HG02840 (cell line): Measurements from ENCODE around the gene FAM53A.

Experiments used
- ATAC-seq: cut with Tn5 transposase; IDR thresholded peaks from one replicate; pipeline ENCODE4 v1.9.1; 2021; ENCODE audit warnings: mild to moderate bottlenecking, moderate library complexity, moderate number of reproducible peaks; ENCODE audit not compliant: unreplicated experiment, low FRiP score

The FAM53A gene

DNA sequence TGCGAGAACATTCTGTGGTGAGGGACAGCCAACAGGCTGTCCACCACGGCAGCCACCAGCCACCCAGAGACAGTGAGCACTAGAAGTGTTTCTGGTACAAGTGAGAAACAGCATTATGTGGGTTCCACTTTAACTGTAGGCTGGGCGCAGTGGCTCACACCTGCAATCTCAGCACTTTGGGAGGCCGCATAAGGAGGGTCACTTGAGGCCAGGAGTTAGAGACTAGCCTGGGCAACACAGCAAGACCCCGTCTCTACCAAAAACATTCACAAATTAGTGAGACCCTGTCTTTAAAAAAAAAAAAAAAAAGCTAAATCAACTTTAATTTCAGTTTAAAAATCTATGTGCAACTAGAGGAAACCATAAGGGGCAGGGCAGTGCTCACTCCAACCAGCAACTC lies 20.6 kb downstream of the FAM53A start:
- no peak for ATAC-seq

DNA sequence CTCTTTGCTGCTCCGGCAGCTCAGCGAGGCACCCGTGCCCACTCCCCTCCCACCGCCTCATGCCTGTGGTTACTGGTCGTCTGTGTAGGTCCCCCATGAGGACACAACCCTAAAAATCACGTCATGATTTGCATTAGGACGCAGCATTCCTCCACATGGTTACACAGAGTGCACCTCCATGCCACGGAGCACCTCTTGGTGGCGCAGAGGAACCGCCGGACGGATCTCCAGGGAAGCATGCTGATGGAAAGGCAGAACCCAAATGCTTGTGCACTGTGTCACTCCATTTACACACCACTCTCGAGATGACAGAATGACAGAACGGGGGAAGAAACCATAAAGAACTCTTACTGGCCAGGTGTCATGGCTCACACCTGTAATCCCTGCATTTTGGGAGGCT lies 22.4 kb downstream of the FAM53A start:
- ATAC-seq: no peak

DNA sequence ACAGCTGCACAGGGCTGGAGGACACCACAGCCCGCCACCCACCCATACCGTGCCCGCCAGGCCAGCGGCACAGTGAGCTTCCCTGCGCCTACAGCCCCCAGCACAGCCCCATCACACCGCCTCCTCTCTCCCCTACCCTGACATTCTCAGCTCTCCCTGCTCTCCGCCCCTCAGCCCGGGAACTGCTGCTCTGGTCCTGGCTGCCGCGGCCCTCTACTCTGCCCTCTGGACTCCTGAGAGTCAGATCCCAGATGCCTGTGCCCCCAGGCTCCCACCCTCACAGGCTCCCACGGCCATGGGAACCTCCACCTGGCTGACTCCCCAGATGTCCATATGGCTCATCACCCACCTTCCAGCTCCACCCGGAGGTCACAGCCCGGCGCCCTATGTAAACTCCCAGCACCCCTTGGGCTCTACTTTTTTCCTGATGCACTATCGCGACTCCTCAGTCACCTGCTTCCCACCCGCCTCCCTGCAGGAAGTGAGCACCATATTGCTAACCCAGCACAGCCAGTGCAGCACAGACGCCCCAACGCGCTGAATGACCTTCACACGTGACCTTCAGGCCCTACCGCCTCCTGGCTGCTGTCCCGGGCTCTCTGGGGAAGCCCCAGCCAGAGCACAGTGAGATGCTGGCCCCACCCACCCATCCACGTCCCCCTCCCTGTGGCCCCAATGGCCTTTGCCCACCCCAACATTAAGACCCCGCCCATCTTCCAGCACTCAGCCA lies 23.0 kb downstream of the FAM53A start:
- no peak for ATAC-seq

DNA sequence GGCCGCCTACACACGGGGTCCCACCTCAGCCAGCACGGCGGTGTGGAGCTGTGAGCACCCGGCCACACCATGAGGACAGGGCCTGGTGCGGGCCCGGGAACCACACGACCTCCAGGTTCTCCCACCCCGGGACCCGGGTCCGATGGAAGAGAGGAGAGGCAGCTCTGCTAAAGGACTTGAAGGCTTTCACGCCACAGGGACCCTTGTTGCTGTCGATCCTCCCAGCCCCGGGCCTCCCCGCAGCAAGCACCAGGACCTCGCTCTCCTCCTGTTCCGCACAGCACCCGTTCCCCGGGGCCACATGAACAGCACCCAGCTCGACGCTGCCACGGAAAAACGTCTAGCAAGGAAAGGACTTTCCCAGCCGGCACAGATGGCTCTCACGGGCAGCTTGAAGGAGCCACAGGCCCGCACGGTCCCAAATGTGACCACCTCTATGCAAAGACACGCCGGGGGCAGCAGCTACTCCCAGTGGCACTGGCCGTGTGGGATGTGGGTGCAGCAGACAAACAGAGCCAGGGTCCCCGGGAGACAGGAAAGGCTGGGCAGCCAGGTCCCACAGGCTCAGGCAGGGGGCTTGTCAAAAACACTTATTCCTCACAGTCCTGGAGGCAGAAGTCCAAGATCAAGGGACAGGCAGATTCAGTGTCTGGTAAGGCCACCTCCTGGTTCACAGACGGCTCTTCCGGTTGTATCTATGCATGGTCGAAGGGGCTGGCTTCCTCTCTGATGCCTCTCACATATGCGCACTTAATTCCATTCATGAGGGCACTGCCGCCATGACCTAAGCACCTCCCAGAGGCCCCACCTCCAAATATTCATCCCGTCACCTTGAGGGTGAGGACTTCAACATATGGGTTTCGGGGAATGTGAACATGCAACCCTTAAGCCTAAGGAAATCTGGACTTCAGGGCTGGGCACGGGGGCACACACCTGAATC lies 24.7 kb downstream of the FAM53A start:
- ATAC-seq: no peak

DNA sequence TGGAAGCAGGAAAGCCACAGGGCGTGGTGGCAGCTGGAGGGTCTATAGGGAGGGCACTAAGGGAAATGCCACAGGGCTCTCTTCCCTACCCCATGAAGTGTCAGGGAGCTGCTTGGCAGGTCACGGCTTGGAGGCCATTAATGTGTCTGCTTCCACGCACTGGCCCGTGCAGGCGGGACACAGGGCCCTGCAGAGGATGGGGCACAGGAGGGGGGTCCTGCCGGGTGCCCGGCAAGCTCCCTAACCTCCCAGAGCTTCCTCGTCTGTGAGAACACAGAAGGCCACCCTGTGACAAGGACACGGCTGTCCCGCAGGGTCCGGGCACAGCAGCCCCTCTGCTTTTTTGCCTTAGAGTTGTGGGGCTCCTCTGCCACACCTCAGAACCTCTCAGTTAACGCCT lies 25.5 kb downstream of the FAM53A start:
- no peak for ATAC-seq

DNA sequence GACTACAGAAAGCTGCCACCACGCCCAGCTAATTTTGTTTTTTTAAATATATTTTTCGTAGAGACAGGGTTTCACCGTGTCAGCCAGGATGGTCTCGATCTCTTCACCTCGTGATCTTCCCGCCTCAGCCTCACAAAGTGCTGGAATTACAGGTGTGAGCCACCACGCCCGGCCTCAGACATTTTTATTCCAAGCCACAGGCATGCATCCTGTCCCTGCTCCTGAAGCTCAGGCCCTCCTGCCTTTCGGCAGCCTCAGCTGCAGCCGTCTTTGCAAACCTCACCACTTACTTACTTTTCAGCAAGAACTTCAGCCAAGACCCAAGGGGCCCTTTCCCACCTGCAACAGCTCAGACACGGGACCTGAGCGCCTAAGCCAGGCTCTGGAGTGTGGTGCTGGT lies 26.0 kb downstream of the FAM53A start:
- no peak for ATAC-seq

DNA sequence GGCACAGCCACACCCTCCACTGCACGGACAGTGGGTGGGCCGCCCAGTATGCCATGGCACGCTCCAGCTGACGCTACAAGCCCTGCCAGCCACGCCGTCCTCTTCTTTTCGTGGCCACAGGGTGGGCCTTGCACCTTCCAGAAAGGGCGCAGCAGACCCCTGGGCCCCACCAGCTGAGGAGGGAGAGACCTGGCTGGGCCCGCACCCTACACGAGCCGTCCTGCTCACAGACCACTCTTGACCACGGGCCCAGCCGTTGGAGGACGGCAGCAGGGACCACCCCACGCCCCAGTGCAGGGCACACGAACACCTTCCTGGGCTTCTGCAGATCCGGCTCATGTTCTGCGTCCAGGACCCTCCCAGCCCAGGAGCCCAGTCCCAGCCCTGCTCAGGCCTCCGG lies 27.1 kb downstream of the FAM53A start:
- ATAC-seq: no peak

DNA sequence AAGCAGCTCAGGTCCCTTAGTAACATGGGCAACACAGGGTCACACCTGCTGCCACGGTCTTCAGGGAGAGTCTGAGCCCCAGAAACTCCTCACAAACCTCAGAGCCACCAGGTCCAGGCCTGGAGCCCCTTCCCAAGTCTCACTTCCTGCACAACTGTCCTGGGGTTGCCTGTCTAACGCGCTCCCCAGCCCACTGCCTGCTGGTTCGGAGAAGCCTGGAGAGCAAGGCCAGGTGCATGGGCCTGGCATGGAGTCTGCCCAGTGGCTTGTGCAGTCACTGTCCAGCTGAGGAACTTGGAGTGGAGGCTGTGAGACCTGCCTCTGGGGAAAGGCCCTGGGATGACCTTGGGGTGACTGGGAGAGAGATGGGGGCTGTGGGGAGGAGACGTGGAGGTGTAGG lies 28.0 kb downstream of the FAM53A start:
- no peak for ATAC-seq

DNA sequence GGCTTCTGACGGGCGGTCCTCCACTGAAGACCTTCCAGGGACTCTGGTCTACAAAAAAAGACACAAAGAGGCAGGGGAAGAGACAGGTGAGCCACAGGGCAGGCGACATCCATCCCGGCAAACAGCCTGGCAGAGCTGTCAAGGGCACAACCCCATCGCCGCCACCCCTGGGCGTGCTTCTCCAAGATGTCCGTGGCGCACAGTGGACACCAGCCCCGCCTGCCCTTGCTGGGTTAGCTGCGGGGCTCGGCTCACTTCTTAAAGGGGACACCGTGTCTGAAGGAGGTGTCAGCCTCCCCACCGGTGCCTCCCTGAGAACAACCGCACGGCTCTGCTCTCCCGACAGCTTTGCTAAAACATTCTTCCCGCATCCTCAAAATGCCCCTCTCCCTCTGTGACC lies 28.4 kb downstream of the FAM53A start:
- no peak for ATAC-seq

DNA sequence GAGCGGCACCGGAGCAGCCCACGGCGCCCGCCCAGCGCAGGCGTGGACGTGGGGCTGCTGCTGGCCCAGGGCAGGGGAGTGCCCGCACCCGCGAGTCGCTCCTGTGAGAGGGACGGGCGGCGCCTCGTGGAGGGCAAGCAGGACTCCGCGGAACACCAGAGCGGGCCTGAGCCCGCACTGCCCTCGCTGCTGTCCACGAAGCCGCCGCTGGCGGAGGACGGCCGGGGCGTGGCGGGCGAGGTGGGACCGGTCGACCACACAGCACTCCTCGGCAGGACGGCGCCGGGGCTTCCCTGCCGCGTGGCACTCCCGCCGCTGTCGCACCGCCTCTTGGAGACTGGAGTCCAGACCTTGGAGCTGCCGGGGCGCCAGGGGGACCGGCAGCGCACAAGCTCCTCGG lies 29.0 kb downstream of the FAM53A start:
- ATAC-seq: no peak

DNA sequence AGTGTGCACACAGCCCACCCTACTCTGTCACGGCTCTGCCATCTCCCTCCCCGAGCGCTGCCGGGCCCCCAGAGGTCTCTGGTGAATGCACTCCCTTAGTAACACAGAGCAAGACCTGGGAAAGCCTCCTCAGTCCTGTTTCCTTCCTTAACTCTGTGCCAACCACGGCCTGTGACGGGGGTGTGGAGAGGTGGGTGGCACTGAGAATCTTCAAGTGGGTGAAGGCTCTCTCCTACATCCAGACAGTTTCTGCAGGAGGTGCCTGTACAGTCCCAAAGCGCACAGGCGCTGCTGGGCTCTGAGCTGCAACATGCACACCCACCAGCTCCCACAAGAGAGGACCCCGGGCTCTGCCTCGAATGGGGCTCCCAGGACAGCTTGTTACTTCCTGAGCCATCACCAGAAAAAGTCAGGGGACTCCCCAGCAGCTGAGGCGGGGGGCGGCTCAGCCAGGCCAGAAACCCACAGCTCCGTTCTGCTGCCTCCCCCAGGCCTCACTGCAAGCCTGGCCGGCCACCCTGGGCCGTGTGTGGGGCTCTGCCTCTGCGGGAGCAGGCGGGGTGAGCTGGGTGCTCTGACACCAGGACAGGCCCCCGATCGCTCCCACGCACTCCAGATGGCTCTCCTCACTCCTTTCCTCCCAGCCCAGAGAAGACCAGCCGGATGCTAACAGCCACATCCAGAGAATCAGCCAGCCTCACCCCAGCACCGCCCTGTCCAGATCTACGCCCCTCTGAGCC lies 29.7 kb downstream of the FAM53A start:
- ATAC-seq: no peak

DNA sequence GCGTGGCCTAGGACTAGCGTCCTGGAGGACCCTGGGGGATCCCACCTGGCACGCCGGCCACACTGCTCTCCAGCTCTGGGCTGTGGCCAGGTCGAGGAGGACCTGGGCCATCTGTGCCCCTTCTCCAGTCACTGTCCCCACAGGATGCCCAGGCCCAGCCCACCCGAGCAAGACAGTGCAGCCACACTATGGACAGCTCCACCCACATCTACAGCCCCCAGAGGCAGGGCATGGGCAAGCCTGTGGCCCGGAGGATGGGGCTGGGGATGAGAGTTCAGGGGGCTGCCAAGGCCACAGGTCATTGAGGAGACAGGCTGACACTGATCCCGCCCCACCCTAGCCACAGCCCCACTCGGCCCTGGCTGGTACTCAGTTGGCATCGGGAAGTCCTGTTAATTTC lies 30.3 kb downstream of the FAM53A start:
- ATAC-seq: no peak

DNA sequence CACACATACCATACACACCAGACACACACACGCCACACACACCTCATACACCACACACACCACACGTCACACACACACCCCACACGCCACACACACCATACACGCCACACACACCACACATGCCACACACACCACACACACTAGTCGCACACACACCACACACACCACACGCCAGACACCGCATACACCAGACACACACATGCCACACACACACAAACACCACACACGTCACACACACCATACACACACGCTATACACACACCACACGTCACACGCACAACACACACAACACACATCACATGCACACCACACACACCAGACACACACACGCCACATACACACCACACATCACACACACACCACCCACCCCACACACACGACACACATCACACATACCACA lies 32.0 kb downstream of the FAM53A start:
- no peak for ATAC-seq

DNA sequence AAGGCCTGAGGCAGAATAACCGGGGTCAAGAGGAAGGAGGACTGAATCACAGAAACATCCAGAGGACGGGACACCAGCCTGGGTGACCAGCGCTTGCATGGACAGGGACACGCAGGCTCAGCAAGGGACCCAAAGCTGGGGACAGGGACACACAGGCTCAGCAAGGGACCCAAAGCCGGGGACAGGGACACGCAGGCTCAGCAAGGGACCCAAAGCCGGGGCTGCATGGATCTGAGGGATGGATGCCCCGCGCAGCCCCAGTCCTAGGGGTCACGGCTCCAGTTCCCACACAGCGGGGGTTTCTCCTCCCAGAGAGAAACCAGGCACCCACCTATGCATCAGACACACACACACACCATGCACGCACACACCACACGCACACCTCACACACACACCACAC lies 32.5 kb downstream of the FAM53A start:
- no peak for ATAC-seq

DNA sequence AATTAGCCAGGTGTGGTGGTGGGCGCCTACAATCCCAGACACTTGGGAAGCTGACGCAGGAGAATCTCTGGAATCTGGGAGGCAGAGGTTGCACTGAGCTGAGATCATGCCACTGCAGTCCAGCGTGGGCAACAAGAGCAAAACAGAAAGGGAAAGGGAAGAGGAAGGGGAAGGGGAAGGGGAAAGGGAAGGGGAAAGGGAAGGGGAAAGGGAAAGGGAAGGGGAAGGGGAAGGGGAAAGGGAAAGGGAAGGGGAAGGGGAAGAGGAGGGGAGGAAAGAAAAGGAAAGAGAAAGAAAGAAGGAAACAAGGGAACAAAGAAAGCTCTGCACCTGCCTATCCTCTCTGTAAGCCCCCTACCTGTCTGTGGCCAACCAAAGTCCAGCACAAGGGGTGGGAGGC lies 35.2 kb downstream of the FAM53A start:
- ATAC-seq: no peak

DNA sequence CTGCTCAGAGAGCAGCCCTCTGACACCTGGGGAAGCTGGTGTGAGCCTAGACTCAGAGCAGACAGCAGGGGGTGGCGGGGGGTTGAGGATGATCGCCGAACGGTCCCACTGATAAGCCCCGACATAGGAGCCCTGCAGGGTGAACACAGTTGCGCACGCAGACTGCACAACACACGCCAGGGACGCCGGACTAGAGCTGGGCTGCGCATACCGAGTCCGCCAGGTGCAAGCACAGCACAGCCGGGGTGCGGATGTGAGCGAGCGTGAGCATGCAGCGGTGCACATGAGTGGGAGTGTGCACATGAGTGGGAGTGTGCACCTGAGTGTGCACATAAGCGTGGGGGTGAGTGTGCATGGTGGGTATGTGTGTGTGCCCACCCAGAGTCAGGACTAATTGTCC lies 36.7 kb downstream of the FAM53A start:
- ATAC-seq: no peak

DNA sequence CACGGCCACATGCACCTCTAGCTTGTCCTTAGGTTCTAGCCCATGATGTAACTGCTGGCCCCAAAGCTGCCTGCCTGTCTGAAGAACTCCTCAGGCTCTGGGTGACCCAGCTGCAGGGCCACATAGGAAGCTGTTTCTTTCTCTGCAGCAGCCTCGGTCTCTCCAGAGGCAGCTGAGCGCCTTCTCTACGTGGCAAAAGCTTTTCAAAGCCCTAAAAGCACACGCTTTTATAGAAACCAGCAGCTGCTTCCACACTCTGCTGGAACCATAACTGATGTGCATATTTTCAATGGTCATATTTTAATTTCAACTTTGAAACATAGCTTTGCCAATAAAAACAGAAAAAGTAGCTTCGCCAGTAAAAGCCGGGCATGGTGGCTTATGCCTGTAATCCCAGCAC lies 37.4 kb downstream of the FAM53A start:
- no peak for ATAC-seq

DNA sequence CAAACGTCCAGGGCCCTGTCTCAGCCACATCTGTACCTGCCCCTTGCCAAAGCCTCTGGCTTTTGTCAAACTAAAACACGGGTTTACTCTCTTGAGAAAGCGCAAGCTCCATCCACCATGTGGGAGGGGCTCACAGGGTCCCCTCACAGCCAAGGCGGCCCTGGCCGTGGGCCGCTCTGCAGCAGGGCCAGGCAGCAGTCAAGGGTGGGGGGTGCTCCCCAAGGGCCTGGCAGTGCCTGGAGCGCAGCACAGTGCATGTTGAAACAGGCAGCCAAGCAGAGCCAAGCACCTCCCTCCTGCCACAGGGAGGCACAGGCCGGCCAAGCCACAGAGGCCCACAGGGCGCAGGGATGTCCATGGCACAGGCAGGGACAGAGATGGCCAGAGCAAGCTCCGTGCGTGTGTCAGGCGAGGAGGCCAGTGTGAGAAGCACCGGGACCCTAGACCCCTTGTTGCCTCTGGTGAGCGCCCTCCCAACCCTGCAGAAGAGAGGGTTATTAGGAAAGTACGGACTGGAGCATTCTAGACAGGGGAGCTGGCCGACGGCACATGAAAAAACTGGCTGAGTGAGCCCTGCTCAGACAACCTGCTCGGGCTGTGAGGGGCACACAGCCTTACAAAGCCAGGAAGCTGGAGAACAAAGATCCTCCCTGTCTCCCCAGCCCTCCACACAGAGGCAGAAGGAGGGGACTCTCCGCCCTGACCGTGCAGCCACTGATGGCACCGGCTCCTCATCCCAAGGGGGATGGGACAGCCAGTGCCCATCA lies 39.0 kb downstream of the FAM53A start:
- ATAC-seq: no peak

DNA sequence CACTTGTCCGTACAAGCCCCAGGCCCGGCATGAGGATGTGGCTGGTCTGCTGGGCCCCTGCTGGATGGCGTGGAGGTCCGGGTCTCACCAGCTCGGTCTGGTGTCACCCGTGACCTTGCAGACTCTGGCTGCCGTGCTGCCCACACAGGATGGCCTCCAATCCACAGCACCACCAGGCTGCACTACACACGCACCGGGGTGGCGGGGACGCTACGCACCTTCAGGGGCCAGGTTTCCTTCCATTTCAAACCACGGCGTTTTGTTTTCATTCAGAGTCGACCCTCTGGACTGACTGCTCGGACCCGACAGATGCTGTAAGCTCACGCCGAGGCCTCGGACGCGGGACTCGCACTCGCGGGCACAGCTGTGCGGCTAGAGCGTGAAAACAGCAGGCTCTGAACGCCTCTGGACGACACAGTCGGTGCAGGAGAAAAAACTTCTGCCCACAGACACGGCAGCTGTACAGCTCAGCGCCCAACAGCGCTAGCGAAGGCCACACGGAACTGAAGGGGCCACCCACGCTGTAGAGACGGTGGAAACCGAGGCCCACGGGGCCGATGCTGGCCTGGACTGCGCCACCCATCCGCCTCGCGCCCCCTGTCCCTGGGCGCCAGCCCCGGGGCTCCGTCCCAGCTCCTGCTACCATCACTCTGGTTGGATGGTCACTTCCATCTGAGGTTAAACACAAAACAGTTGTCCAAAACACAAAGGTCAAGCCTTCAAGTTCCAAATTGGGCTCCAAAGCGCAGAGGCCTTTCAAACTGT lies 40.0 kb downstream of the FAM53A start:
- no peak for ATAC-seq
